Keratinocyte (primary cell): ENCODE measurements around the gene FAP. TPM values are rescaled to one million over a fixed set of nuclear protein-coding genes. Genes with fewer than 3 reads are reported as not detected.

ENCODE experiments used
- DNase-seq: peaks from one replicate; pipeline ENCODE4 v3.0.0-alpha.2; 2011; ENCODE audit warnings: low read depth, missing footprints, low spot score
- FAIRE-seq: peaks from 2 replicates; lab custom pipeline; 2011; peaks lifted over from hg19 to GRCh38; lab: Jason Lieb, UNC
- H2AFZ ChIP-seq: 2 replicates; pipeline ENCODE4 v1.6.0; 2012; ENCODE audit warnings: low read length, control low read depth, inconsistent platforms; ENCODE audit not compliant: control insufficient read depth
- H3K27ac ChIP-seq: 2 replicates; pipeline ENCODE4 v1.5.1; 2011; ENCODE audit warnings: low read length; ENCODE audit not compliant: control insufficient read depth, insufficient read depth
- H3K27me3 ChIP-seq: 3 replicates; pipeline ENCODE4 v1.6.0; 2011; ENCODE audit warnings: low read length; ENCODE audit not compliant: control insufficient read depth, insufficient read depth; ENCODE audit errors: extremely low read depth
- H3K36me3 ChIP-seq, 2 experiments: 2 replicates in 1 of 2; 3 replicates in 1 of 2; pipeline ENCODE4 v1.5.1; 2011; ENCODE audit warnings: low read length in 2 of 2, mild to moderate bottlenecking in 1 of 2; ENCODE audit not compliant: control insufficient read depth in 2 of 2, insufficient read depth in 2 of 2; ENCODE audit errors: extremely low read depth in 1 of 2
- H3K4me1 ChIP-seq: 3 replicates; pipeline ENCODE4 v1.5.1; 2011; ENCODE audit warnings: low read length; ENCODE audit not compliant: control insufficient read depth, insufficient read depth; ENCODE audit errors: extremely low read depth
- H3K4me2 ChIP-seq: 3 replicates; pipeline ENCODE4 v1.6.0; 2011; ENCODE audit warnings: low read depth, low read length; ENCODE audit not compliant: control insufficient read depth, insufficient read depth; ENCODE audit errors: extremely low read depth
- H3K4me3 ChIP-seq, 3 experiments: fragments of 200-600 bp in 1 of 3; sonication (generic) in 1 of 3; 2 replicates in 2 of 3; 3 replicates in 1 of 3; pipeline ENCODE4 v1.5.1; 2011 to 2016; ENCODE audit warnings: low read length in 3 of 3, mild to moderate bottlenecking in 3 of 3, control low read depth in 2 of 3, inconsistent platforms in 1 of 3, low read depth in 1 of 3, mixed read lengths in 1 of 3, mixed run types in 1 of 3, moderate library complexity in 1 of 3; ENCODE audit not compliant: control insufficient read depth in 2 of 3, insufficient read depth in 2 of 3; ENCODE audit errors: extremely low read depth in 1 of 3
- H3K79me2 ChIP-seq: 2 replicates; pipeline ENCODE4 v1.6.0; 2012; ENCODE audit warnings: low read length; ENCODE audit not compliant: control insufficient read depth, insufficient read depth
- H3K9ac ChIP-seq: 3 replicates; pipeline ENCODE4 v1.6.0; 2011; ENCODE audit warnings: low read length; ENCODE audit not compliant: control insufficient read depth, insufficient read depth; ENCODE audit errors: extremely low read depth
- H3K9me1 ChIP-seq: 3 replicates; pipeline ENCODE4 v1.6.0; 2011; ENCODE audit warnings: low read length; ENCODE audit not compliant: control insufficient read depth, insufficient read depth; ENCODE audit errors: extremely low read depth
- H3K9me3 ChIP-seq: 2 replicates; pipeline ENCODE4 v1.5.1; 2012; ENCODE audit warnings: low read depth, low read length; ENCODE audit not compliant: control insufficient read depth
- H4K20me1 ChIP-seq: 3 replicates; pipeline ENCODE4 v1.6.0; 2011; ENCODE audit warnings: low read length; ENCODE audit not compliant: control insufficient read depth, insufficient read depth; ENCODE audit errors: extremely low read depth
- CTCF ChIP-seq, 3 experiments: IDR thresholded peaks in 1 of 3; conservative IDR thresholded peaks in 1 of 3; optimal IDR thresholded peaks in 1 of 3; 2 replicates in 2 of 3; 3 replicates in 1 of 3; pipeline versions ENCODE3 to v1.5.1; 2011; ENCODE audit warnings: low read length in 3 of 3, mild to moderate bottlenecking in 3 of 3, moderate library complexity in 2 of 3, control low read depth in 1 of 3, inconsistent platforms in 1 of 3; ENCODE audit not compliant: insufficient read depth in 2 of 3; ENCODE audit errors: extremely low read depth in 1 of 3
- EZH2 ChIP-seq: IDR thresholded peaks from one replicate; pipeline ENCODE4 v1.6.1; 2012; ENCODE audit warnings: inconsistent platforms, mild to moderate bottlenecking, low read length, moderate library complexity
- dilution Hi-C: fragments of 300-500 bp; cut with MboI; formaldehyde crosslinking; loops from one replicate; pipeline ENCODE4 v1.7.0; 2020; ENCODE audit warnings: low sequenced_read_pairs; ENCODE audit not compliant: extremely low pct_ligation_motif_present
- polyA plus RNA-seq, 5 experiments: library from polyadenylated mRNA; depleted of rRNA in 3 of 5; stranded (reverse) in 3 of 5; stranded (forward) in 1 of 5; unstranded in 1 of 5; fragments of >200 nt; gene quantifications; 1 replicate in 1 of 5; 2 replicates in 3 of 5; 3 replicates in 1 of 5; pipeline versions ENCODE4 v1.2.1 to v1.2.3, GENCODE V29; 2011 to 2012; ENCODE audit warnings: missing spikeins in 2 of 5, low read depth in 1 of 5, low replicate concordance in 1 of 5

FAP gene
- polyA plus RNA-seq, 1 donor (not counting 4 experiments of a cell fraction or from before 2014, with no cell fraction given): 8.5 TPM

- H4K20me1 ChIP-seq: no peaks in the 10 kb centered on the region
- no peaks in the 10 kb centered on the region for H3K79me2 ChIP-seq
- H3K27me3 ChIP-seq: no peaks in the 10 kb centered on the region
- no peak overlapping the region for H3K27ac ChIP-seq
- no peak overlapping the region for H3K4me3 ChIP-seq
- H3K36me3 ChIP-seq: peaks cover 0 to 3% of the 10 kb centered on the region in 2 experiments
- H3K9me1 ChIP-seq: no peaks in the 10 kb centered on the region
- no peaks in the 10 kb centered on the region for H3K4me1 ChIP-seq
- no peak for TF ChIP-seq CTCF (optimal IDR thresholded peaks at IDR 0.05 in 1 of 3, IDR thresholded peaks at IDR 0.05 in 1 of 3, conservative IDR thresholded peaks at IDR 0.05 in 1 of 3; ENCODE audit: extremely low read depth in 1 of 3, insufficient read depth in 2 of 3, low read length in 3 of 3)
- TF ChIP-seq EZH2: no peak
- H3K9me3 ChIP-seq: no peaks in the 10 kb centered on the region
- FAIRE-seq: no peak
- no peak overlapping the region for H2AFZ ChIP-seq
- dilution Hi-C loops: no loop called here
- DNase-seq: no peak
- no peak overlapping the region for H3K4me2 ChIP-seq
- no peak overlapping the region for H3K9ac ChIP-seq
Observed at GRCh38 chr2:162210385-162210784, 32.9 kb downstream of the FAP start.

- no peaks in the 10 kb centered on the region for H3K9me1 ChIP-seq
- no peak overlapping the region for H3K4me2 ChIP-seq
- TF ChIP-seq EZH2 (no peak), CTCF (optimal IDR thresholded peaks at IDR 0.05 in 1 of 3, IDR thresholded peaks at IDR 0.05 in 1 of 3, conservative IDR thresholded peaks at IDR 0.05 in 1 of 3; ENCODE audit: extremely low read depth in 1 of 3, insufficient read depth in 2 of 3, low read length in 3 of 3) (no peak)
- H4K20me1 ChIP-seq: no peaks in the 10 kb centered on the region
- dilution Hi-C loops: no loop called here
- H3K36me3 ChIP-seq: peaks cover 0 to 6% of the 10 kb centered on the region in 2 experiments
- H3K79me2 ChIP-seq: no peaks in the 10 kb centered on the region
- H3K27me3 ChIP-seq: no peaks in the 10 kb centered on the region
- H2AFZ ChIP-seq: no peak overlapping the region
- H3K4me1 ChIP-seq: no peaks in the 10 kb centered on the region
- FAIRE-seq: no peak
- H3K9ac ChIP-seq: no peak overlapping the region
- H3K9me3 ChIP-seq: no peaks in the 10 kb centered on the region
- no peak for DNase-seq
- H3K4me3 ChIP-seq: no peak overlapping the region
- no peak overlapping the region for H3K27ac ChIP-seq
Observed at GRCh38 chr2:162202203-162202602, 41.0 kb downstream of the FAP start.
